HUES48 (cell line): ENCODE data around the gene PRKCD.

ENCODE experiments used
- H3K27ac ChIP-seq: one replicate; pipeline ENCODE4 v1.7.0; 2013; ENCODE audit warnings: low read depth, low read length, inconsistent platforms
- H3K27me3 ChIP-seq: 2 replicates; pipeline ENCODE4 v1.6.1; 2013; ENCODE audit warnings: mild to moderate bottlenecking, low read length; ENCODE audit not compliant: control insufficient read depth, insufficient read depth
- H3K36me3 ChIP-seq: 2 replicates; pipeline ENCODE4 v1.6.1; 2013; ENCODE audit warnings: low read length; ENCODE audit not compliant: control insufficient read depth, insufficient read depth
- H3K4me1 ChIP-seq: 2 replicates; pipeline ENCODE4 v1.6.1; 2013; ENCODE audit warnings: mild to moderate bottlenecking, low read length; ENCODE audit not compliant: control insufficient read depth, insufficient read depth
- H3K4me3 ChIP-seq: 2 replicates; pipeline ENCODE4 v1.5.1; 2013; ENCODE audit warnings: mild to moderate bottlenecking, low read depth, low read length
- H3K9ac ChIP-seq: 2 replicates; pipeline ENCODE4 v1.6.1; 2013; ENCODE audit warnings: mild to moderate bottlenecking, low read depth, low read length, moderate library complexity
- H3K9me3 ChIP-seq: 2 replicates; pipeline ENCODE4 v1.6.1; 2013; ENCODE audit warnings: low read length; ENCODE audit not compliant: control insufficient read depth, insufficient read depth

The PRKCD gene

DNA sequence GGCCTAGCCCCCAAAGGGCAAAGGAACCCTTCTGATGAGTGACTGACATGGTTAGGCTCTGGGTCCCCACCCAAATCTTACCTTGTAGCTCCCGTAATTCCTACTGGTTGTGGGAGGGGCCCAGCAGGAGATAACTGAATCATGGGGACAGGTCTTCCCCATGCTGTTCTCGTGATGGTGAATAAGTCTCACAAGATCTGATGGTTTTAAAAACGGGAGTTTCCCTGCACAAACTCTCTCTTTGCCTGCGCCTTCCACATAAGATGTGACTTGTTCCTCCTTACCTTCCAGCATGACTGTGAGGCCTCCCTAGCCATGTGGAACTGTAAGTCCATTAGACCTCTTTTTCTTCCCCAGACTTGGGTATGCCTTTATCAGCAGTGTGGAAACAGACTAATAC is 77.9 kb downstream of the PRKCD start:
- Histone ChIP-seq H3K9me3 (no peaks in the 10 kb centered on the region), H3K36me3 (peaks cover 91% of the 10 kb centered on the region), H3K27me3 (no peaks in the 10 kb centered on the region), H3K27ac (no peak overlapping the region), H3K4me1 (peaks cover 16% of the 10 kb centered on the region), H3K4me3 (no peak overlapping the region), H3K9ac (no peak overlapping the region)

GRCh38 chr3:53239800-53240199 is 78.8 kb downstream of the PRKCD start:
- peaks cover 22% of the 10 kb centered on the region for H3K4me1 ChIP-seq
- H3K27ac ChIP-seq = no peak overlapping the region
- peaks cover 88% of the 10 kb centered on the region for H3K36me3 ChIP-seq
- no peaks in the 10 kb centered on the region for H3K9me3 ChIP-seq
- H3K9ac ChIP-seq = no peak overlapping the region
- no peak overlapping the region for H3K4me3 ChIP-seq
- H3K27me3 ChIP-seq = no peaks in the 10 kb centered on the region

GRCh38 chr3:53240989-53241972 is 80.3 kb downstream of the PRKCD start:
- H3K27ac ChIP-seq = no peak overlapping the region
- no peak overlapping the region for H3K4me3 ChIP-seq
- H3K36me3 ChIP-seq = peaks cover 77% of the 10 kb centered on the region
- peaks cover 22% of the 10 kb centered on the region for H3K4me1 ChIP-seq
- H3K9ac ChIP-seq = no peak overlapping the region
- no peaks in the 10 kb centered on the region for H3K27me3 ChIP-seq
- no peaks in the 10 kb centered on the region for H3K9me3 ChIP-seq

- Histone ChIP-seq H3K27ac (no peak overlapping the region), H3K9me3 (no peaks in the 10 kb centered on the region), H3K4me1 (peaks cover 22% of the 10 kb centered on the region), H3K9ac (no peak overlapping the region), H3K4me3 (no peak overlapping the region), H3K27me3 (no peaks in the 10 kb centered on the region), H3K36me3 (peaks cover 70% of the 10 kb centered on the region)
Measured at GRCh38 chr3:53242155-53242554, 81.1 kb downstream of the PRKCD start.
